Sigmoid colon (tissue), 4 donors: ENCODE results near the gene KIF5C.

Source experiments
- POLR2A ChIP-seq, 2 donors: fragments of 450-650 bp; IDR thresholded peaks; one replicate each; pipeline ENCODE4 v1.6.1; 2016; ENCODE audit warnings: antibody characterized with exemption in 2 of 2, mild to moderate bottlenecking in 2 of 2, moderate library complexity in 2 of 2
- POLR2AphosphoS5 ChIP-seq, 4 donors: sonication (generic); formaldehyde crosslinking; IDR thresholded peaks; one replicate each; pipeline ENCODE4 v1.6.1; 2017; ENCODE audit warnings: antibody characterized with exemption in 4 of 4
- TF ChIP-seq, protein P1 (sequence below), 4 experiments: fragments of 450-650 bp in 3 of 4; fragments of 200-600 bp in 1 of 4; IDR thresholded peaks; one replicate each; pipeline ENCODE4 v1.5.1; 2016 to 2019; ENCODE audit warnings: antibody characterized with exemption in 4 of 4, mild to moderate bottlenecking in 3 of 4, moderate library complexity in 2 of 4

DNA sequence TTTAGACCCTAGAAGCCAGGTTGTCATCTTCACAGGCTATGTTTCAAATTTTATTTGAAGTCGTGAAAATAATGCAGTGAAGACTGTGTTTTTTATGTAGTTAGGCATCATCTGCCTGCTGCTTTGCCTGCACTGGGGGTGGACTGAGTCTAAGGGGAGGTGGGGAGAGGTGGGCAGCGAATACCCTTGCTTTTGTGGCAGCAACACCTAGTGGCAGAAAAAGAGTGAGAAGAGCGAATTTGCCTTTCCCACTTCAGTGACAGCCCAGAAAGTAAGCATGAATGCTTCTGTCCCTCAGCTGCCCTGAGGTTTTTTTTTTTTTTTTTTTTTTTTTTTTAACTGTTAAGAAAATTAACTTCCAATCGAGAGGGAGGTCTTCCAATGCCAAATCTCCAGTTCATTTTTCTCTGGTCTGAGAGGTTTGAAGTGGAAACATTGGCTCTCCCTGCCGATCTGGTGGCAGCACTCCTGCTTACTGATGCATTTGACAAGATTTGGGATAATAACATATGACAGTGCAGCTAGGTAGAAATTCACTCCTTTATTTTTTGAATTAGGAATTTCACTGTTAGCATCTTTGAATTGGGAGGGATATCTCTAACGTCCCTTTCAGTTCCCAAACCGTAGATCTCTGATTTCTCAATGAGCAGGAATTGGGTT is 103.1 kb downstream of the KIF5C start:
- TF ChIP-seq, protein P1, sequence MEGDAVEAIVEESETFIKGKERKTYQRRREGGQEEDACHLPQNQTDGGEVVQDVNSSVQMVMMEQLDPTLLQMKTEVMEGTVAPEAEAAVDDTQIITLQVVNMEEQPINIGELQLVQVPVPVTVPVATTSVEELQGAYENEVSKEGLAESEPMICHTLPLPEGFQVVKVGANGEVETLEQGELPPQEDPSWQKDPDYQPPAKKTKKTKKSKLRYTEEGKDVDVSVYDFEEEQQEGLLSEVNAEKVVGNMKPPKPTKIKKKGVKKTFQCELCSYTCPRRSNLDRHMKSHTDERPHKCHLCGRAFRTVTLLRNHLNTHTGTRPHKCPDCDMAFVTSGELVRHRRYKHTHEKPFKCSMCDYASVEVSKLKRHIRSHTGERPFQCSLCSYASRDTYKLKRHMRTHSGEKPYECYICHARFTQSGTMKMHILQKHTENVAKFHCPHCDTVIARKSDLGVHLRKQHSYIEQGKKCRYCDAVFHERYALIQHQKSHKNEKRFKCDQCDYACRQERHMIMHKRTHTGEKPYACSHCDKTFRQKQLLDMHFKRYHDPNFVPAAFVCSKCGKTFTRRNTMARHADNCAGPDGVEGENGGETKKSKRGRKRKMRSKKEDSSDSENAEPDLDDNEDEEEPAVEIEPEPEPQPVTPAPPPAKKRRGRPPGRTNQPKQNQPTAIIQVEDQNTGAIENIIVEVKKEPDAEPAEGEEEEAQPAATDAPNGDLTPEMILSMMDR (IDR thresholded peaks at IDR 0.05): no peak
- no peak for TF ChIP-seq POLR2AphosphoS5 (IDR thresholded peaks at IDR 0.05)
- TF ChIP-seq POLR2A (IDR thresholded peaks at IDR 0.05): no peak
